ENCODE measurements around the gene HMGXB3.
A peak's percentile ranks its signal among the peaks of the same experiment; 100 is the strongest.

HMGXB3 gene

DNA sequence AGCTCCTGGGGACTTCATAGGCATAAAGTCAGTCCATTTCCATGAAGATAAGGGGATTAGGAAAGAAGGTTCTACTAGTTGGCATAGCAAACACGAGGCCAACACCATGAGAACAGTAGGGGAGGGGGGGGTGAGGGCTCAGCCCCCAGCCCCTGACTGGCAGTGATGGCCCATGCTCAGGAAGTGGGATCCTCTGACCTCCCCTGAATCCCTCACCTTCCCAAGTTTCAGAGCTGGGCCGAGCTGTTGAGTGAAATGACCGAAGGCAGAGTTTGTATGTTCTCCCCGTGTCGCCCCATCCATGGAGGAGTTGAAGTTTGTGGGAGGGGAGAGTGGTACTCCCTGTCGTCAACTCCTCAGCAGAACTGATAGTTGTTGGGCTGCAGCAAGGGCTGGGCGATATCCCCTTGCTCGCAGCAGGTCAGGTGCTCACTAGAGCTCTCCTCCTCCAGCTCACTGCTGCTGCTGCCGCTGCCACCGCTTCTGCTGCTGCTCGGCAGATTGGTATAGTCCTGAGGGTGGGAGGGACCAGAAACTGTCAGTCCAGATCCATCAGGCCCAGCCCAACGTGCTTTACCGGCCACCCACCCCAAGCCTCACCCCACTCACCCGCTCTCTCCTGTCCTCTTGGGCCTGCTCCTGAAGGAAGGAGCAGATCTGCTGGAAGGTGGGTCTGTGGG lies 53.3 kb downstream of the HMGXB3 start:
- TF ChIP-seq POLR2AphosphoS5 (IDR thresholded peaks at IDR 0.05; ENCODE audit: low read depth, low read length) (0 out of 2 replicates have a peak, but pooled peaks have one; percentile 20), SIN3A (IDR thresholded peaks at IDR 0.05; ENCODE audit: borderline replicate concordance, insufficient read depth, low read length) (no peak), FOXP2 (optimal IDR thresholded peaks at IDR 0.05; ENCODE audit: borderline replicate concordance, extremely low read depth, extremely low read length, insufficient read depth) (no peak), REST (IDR thresholded peaks at IDR 0.05; ENCODE audit: insufficient read depth in 1 of 2, low read depth in 2 of 2, low read length in 2 of 2) (no peak), TAF1 (IDR thresholded peaks at IDR 0.05; ENCODE audit: borderline replicate concordance, insufficient read depth, low read length) (no peak)

DNA sequence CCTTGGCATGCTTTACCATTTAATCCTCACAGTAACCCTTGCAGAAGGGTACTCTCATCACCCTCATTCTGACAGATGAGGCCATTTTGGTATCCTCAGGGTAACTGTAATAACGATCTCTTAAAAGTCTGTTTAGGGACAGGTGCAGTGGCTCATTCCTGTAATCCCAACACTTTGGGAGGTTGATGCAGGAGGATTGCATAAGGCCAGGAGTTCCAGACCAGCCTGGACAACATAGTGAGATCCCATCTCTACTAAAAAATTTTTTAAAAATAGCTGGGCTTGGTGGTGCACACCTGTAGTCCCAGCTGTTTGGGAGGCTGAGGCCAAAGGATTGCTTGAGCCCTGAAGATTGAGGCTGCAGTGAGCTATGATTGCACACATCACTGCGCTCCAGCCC lies 54.0 kb downstream of the HMGXB3 start:
- TF ChIP-seq TAF1 (IDR thresholded peaks at IDR 0.05; ENCODE audit: borderline replicate concordance, insufficient read depth, low read length) (no peak), SIN3A (IDR thresholded peaks at IDR 0.05; ENCODE audit: borderline replicate concordance, insufficient read depth, low read length) (no peak), REST (IDR thresholded peaks at IDR 0.05; ENCODE audit: insufficient read depth in 1 of 2, low read depth in 2 of 2, low read length in 2 of 2) (no peak), POLR2AphosphoS5 (IDR thresholded peaks at IDR 0.05; ENCODE audit: low read depth, low read length) (no peak), FOXP2 (optimal IDR thresholded peaks at IDR 0.05; ENCODE audit: borderline replicate concordance, extremely low read depth, extremely low read length, insufficient read depth) (no peak)

GRCh38 chr5:150055326-150056074 lies 55.0 kb downstream of the HMGXB3 start:
- no peak for TF ChIP-seq FOXP2 (optimal IDR thresholded peaks at IDR 0.05; ENCODE audit: borderline replicate concordance, extremely low read depth, extremely low read length, insufficient read depth)
- no peak for TF ChIP-seq TAF1 (IDR thresholded peaks at IDR 0.05; ENCODE audit: borderline replicate concordance, insufficient read depth, low read length)
- TF ChIP-seq POLR2AphosphoS5 (IDR thresholded peaks at IDR 0.05; ENCODE audit: low read depth, low read length) = no peak
- TF ChIP-seq REST (IDR thresholded peaks at IDR 0.05; ENCODE audit: insufficient read depth in 1 of 2, low read depth in 2 of 2, low read length in 2 of 2) = no peak
- TF ChIP-seq SIN3A (IDR thresholded peaks at IDR 0.05; ENCODE audit: borderline replicate concordance, insufficient read depth, low read length) = no peak

DNA sequence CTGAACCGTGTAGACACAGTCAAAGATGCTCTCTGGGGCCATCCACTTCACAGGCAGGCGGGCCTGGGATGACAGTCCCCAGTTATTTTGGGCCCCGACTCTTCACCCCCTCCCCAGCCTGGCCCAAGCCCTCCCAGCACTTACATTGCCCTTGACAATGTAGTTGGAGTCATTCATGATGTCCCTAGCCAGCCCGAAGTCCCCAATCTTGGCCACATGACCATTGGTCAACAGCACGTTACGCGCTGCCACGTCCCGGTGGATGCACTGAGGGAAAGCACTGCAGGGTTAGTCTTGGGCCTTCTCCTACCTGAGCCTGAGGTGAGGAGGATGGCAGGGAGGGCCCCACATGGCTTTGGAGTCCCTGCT lies 55.5 kb downstream of the HMGXB3 start:
- no peak for TF ChIP-seq TAF1 (IDR thresholded peaks at IDR 0.05; ENCODE audit: borderline replicate concordance, insufficient read depth, low read length)
- TF ChIP-seq REST (IDR thresholded peaks at IDR 0.05; ENCODE audit: insufficient read depth in 1 of 2, low read depth in 2 of 2, low read length in 2 of 2) = no peak
- no peak for TF ChIP-seq SIN3A (IDR thresholded peaks at IDR 0.05; ENCODE audit: borderline replicate concordance, insufficient read depth, low read length)
- no peak for TF ChIP-seq FOXP2 (optimal IDR thresholded peaks at IDR 0.05; ENCODE audit: borderline replicate concordance, extremely low read depth, extremely low read length, insufficient read depth)
- no peak; the same call in 1 of the 2 replicates for TF ChIP-seq POLR2AphosphoS5 (IDR thresholded peaks at IDR 0.05; ENCODE audit: low read depth, low read length)

Measured in PFSK-1 (cell line).